Measurements from ENCODE around the gene TRAF5. TPM values are rescaled to one million over a fixed set of nuclear protein-coding genes. Genes with fewer than 3 reads are reported as not detected.
A peak's percentile ranks its signal among the peaks of the same experiment; 100 is the strongest.

Gene TRAF5
- total and polyA plus RNA-seq, 2 of the 4 experiments (the other 2 are of a cell fraction) = 10.0 to 14.7 TPM

GRCh38 chr1:211332036-211332616, 5.5 kb downstream of the TRAF5 start:
- Histone ChIP-seq H4K8ac (ENCODE audit: low read depth in 2 of 2, low read length in 2 of 2) (no peak overlapping the region), H3K9me1 (ENCODE audit: insufficient read depth, low read length) (peaks cover 41% of the 10 kb centered on the region), H3K18ac (ENCODE audit: low read depth, low read length) (no peak overlapping the region), H3K36me3 (ENCODE audit: control insufficient read depth, insufficient read depth, low read length) (0 out of 2 replicates have a peak, but pooled peaks cover 1% of the 10 kb centered on the region), H2BK120ac (ENCODE audit: low read depth, low read length) (no peak overlapping the region), H2BK15ac (ENCODE audit: low read depth, low read length) (no peak overlapping the region), H3K79me1 (ENCODE audit: low read depth in 1 of 2, low read length in 2 of 2) (peaks cover 38 to 91% of the 10 kb centered on the region in 2 experiments), H4K20me1 (ENCODE audit: insufficient read depth, low read length) (peaks cover 71% of the 10 kb centered on the region), H2BK5ac (ENCODE audit: low read depth, low read length, poor library complexity, severe bottlenecking) (no peak overlapping the region), H3K4ac (ENCODE audit: low read depth, low read length) (no peak overlapping the region), H3K23ac (ENCODE audit: low read depth, low read length) (no peak overlapping the region), H4K91ac (ENCODE audit: insufficient read depth, low read depth, low read length) (no peak overlapping the region), H3K4me2 (ENCODE audit: low read depth, low read length) (no peak overlapping the region), H3K14ac (replicated peaks; ENCODE audit: low read depth, low read length) (no peak overlapping the region), H3K56ac (ENCODE audit: extremely low read depth, insufficient read depth, low read length) (no peak overlapping the region), H3K4me3 (ENCODE audit: insufficient read depth, low read depth, low read length) (no peak overlapping the region), H3K27me3 (ENCODE audit: control insufficient read depth, insufficient read depth, low read length) (no peaks in the 10 kb centered on the region), H3K27ac (ENCODE audit: insufficient read depth, low read length) (no peak overlapping the region), H2AK9ac (replicated peaks; ENCODE audit: low read depth, low read length, poor library complexity) (no peak overlapping the region), H4K5ac (ENCODE audit: low read depth, low read length) (no peak overlapping the region), H3K9ac (ENCODE audit: low read depth, low read length) (no peak overlapping the region), H2AFZ (replicated peaks; ENCODE audit: low read length, poor library complexity) (no peak overlapping the region), H3K9me3 (ENCODE audit: control insufficient read depth, insufficient read depth, low read length) (no peaks in the 10 kb centered on the region), H3K4me1 (ENCODE audit: control insufficient read depth, insufficient read depth, low read length) (peaks cover 16% of the 10 kb centered on the region), H2BK20ac (ENCODE audit: low read depth, low read length) (no peak overlapping the region), H2AK5ac (ENCODE audit: low read depth, low read length) (no peak overlapping the region)
- dilution Hi-C loops (cut with HindIII; ENCODE audit: low sequenced_read_pairs, unreplicated experiment) (no loop called here), in situ Hi-C loops (cut with MboI; ENCODE audit: low sequenced_read_pairs) (no loop called here), intact Hi-C loops (cut with micrococcal nuclease) (no loop called here)
- no peak for DNase-seq
- no peak for ATAC-seq (ENCODE audit: low read depth)
- no TSS peak for BruUV-seq (replicated peaks)
- ChIA-PET CTCF (interaction anchor here (0.6 kb wide), 1 partner anchor 181 kb away, joined by 3 read pairs; no protein-coding TSS in a partner anchor), POLR2A (ENCODE audit: unreplicated experiment) (no interaction called here)
- 60% methylated on average over 1 of the region's 3 CpGs; no CpG with 5 or more reads in 1 of the 2 experiments for whole genome bisulfite sequencing, 2 experiments (ENCODE audit: extremely low coverage in 2 of 2, insufficient read length in 1 of 2)
- TF ChIP-seq BHLHE40 (IDR thresholded peaks at IDR 0.05; ENCODE audit: low read depth, low read length) = no peak
- no peak for TF ChIP-seq MXI1 (IDR thresholded peaks at IDR 0.05; ENCODE audit: borderline replicate concordance, low read depth, low read length)
- no peak for TF ChIP-seq RCOR1 (IDR thresholded peaks at IDR 0.05; ENCODE audit: insufficient replicate concordance, low read length)
- no peak for TF ChIP-seq USF2 (IDR thresholded peaks at IDR 0.05; ENCODE audit: low read depth, low read length)
- no peak for TF ChIP-seq ELK1 (IDR thresholded peaks at IDR 0.05; ENCODE audit: borderline replicate concordance, low read depth, low read length)
- no peak for TF ChIP-seq MAFK (IDR thresholded peaks at IDR 0.05; ENCODE audit: low read depth, low read length)
- 0 out of 2 replicates have a peak, but pooled peaks have one; percentile 20 for TF ChIP-seq CEBPB (IDR thresholded peaks at IDR 0.05; ENCODE audit: low read depth, low read length)
- no peak for TF ChIP-seq RAD21 (IDR thresholded peaks at IDR 0.05; ENCODE audit: low read length)
